ENCODE measurements around the gene MTX1. TPM values are rescaled to one million over a fixed set of nuclear protein-coding genes. Genes with fewer than 3 reads are reported as not detected.
"Not testable (repeated sequence)": the region's sequence is repeated elsewhere in the genome, so short reads cannot be mapped to it uniquely, and the experiment has no call there.

The MTX1 gene
- total RNA-seq, 6 experiments from 2014 or later: 20.0 to 50.7 (median 23.9) TPM

DNA sequence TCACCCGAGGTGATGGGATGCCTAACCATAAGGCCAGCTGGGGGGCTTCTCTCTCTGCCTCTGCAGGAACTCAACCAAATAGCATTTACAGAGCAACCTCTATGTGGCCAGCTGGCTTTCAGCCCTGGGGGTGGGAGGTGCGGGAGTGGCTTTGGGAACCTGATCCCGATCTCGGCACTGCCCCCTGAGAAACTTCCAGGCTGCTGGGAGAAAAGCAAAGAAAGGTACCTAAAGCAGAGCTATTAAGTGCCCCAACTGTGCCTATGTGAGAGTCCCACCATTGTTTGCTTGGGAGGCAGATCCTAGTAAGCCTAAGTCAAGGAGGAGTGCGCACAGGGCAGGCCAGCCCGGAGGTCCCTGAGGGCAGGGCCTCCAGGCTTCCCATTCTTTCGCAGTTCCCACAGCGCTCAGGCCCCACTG is 42.4 kb upstream of the MTX1 start:
- no peak for TF ChIP-seq POLR2A (IDR thresholded peaks at IDR 0.05)
- TF ChIP-seq, protein P1, sequence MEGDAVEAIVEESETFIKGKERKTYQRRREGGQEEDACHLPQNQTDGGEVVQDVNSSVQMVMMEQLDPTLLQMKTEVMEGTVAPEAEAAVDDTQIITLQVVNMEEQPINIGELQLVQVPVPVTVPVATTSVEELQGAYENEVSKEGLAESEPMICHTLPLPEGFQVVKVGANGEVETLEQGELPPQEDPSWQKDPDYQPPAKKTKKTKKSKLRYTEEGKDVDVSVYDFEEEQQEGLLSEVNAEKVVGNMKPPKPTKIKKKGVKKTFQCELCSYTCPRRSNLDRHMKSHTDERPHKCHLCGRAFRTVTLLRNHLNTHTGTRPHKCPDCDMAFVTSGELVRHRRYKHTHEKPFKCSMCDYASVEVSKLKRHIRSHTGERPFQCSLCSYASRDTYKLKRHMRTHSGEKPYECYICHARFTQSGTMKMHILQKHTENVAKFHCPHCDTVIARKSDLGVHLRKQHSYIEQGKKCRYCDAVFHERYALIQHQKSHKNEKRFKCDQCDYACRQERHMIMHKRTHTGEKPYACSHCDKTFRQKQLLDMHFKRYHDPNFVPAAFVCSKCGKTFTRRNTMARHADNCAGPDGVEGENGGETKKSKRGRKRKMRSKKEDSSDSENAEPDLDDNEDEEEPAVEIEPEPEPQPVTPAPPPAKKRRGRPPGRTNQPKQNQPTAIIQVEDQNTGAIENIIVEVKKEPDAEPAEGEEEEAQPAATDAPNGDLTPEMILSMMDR (IDR thresholded peaks at IDR 0.05): no peak
- Histone ChIP-seq H3K4me1 (peaks cover 0 to 4% (median 0%) of the 10 kb centered on the region in 4 donors), H3K36me3 (peaks cover 0 to 10% (median 5%) of the 10 kb centered on the region in 4 donors), H3K27ac (peak overlapping the region in 1 of 3 donors; percentile 63), H3K4me3 (no peak overlapping the region), H3K27me3 (no peaks in the 10 kb centered on the region), H3K9me3 (no peaks in the 10 kb centered on the region)
- ATAC-seq: no peak
- 58% methylated on average over 2 of the region's 8 CpGs for WGBS (ENCODE audit: insufficient coverage, low coverage, low lambda C conversion rate, missing lambda C conversion rate)
- intact Hi-C loops (cut with DNase I): loop anchor here (5.0 kb wide), 1 partner anchor 74 kb away; no protein-coding TSS in a partner anchor
- no peak for DNase-seq

DNA sequence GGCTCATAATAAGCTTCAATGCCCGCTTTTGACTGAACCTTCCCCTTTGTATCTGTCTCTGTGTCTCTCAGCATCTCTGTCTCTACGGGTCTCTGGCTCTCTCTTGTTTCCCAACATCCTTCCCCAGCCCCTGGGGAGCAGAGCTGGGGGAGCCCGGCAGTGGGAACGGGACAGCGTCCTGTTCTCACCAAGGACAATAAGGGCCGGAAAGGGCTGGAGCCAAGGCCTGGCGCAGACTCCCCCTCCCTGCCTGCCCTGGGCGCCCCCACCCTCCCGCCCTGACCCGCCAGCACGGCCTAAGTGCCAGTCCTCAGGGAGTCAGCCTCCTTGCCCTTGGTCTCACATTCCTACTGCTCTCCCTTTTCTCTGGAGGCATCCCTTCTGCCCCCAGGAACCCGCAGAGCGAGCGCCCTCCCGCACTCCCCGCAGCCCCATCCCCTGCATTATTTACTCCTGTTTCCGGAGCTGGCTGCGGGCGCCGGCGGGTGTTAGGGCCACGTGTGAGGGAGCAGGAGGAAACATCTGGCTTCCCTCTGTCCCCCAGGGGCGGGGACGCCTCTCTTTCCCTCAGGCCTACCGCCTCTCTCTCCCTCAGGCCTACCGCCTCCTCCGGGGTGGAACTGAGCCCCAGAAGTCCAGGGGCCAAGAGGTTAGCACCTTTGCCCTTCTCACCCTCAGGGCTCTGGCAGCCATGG is 41.9 kb upstream of the MTX1 start:
- H3K4me1 ChIP-seq: peaks cover 0 to 4% (median 0%) of the 10 kb centered on the region in 4 donors
- ATAC-seq (peak; percentile 31 to 64 (median 52)), DNase-seq (peak; percentile 59 to 72 (median 68))
- H3K36me3 ChIP-seq: peaks cover 0 to 10% (median 5%) of the 10 kb centered on the region in 4 donors
- no peaks in the 10 kb centered on the region for H3K27me3 ChIP-seq
- no peaks in the 10 kb centered on the region for H3K9me3 ChIP-seq
- no peak for TF ChIP-seq POLR2A (IDR thresholded peaks at IDR 0.05)
- 56% methylated on average over 7 of the region's 27 CpGs for WGBS (ENCODE audit: insufficient coverage, low coverage, low lambda C conversion rate, missing lambda C conversion rate)
- intact Hi-C loops (cut with DNase I): loop anchor here (5.0 kb wide), 1 partner anchor 74 kb away; no protein-coding TSS in a partner anchor
- no peak overlapping the region for H3K4me3 ChIP-seq
- H3K27ac ChIP-seq: peak overlapping the region in 1 of 3 donors; percentile 63

DNA sequence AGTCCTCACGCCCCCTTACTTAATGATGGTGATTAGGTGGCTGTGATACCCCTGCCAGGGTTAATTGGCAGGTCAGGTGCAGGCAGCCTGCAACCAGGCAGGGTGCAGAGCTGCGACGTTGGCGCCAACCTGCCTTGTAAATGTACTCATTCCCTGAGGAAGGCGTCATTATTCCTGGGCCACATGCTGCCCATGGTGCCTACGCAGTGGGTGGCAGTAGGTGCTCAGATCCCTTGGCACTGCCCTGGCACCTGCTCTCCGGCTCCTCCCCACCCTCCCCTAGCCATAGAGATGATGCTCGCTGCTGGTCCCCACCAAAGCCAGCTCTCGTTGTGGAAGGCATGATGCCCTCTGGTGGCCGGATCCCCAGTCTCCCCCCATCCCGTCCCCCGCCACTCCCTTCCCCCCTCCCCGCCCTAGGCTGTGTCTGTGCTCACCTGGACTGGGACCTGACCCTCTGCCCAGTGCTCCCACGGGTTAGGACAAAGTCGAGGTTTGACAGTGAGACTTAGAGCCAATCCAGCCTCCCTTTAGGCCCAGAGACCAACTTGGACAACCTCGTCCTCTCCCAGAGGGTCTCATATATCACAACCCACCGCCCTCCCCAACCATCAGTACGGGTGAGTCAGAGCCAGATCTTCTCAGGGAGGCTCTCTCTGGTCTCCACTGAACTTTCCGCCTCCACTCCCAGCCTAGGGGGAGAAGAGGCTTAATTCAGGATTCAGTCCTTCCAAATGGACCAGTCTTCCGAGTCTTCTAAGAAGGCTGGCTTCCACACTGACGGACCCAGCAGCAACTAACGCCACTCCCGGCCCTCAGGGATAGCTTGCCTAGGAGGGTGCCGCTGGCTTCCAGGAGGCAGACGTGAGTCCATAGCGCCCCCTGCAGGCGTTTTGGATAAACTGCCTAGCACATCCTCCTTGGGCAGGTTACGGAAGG is 41.1 kb upstream of the MTX1 start:
- Histone ChIP-seq H3K27ac (peak overlapping the region in 1 of 3 donors; percentile 36), H3K27me3 (no peaks in the 10 kb centered on the region), H3K4me1 (peaks cover 0 to 6% (median 2%) of the 10 kb centered on the region in 4 donors), H3K9me3 (no peaks in the 10 kb centered on the region), H3K36me3 (peaks cover 0 to 10% (median 5%) of the 10 kb centered on the region in 4 donors), H3K4me3 (peak overlapping the region in 1 of 3 donors; percentile 10)
- 2% methylated on average over 21 of the region's 28 CpGs for WGBS (ENCODE audit: insufficient coverage, low coverage, low lambda C conversion rate, missing lambda C conversion rate)
- DNase-seq (peak; percentile 89 to 91 (median 90)), ATAC-seq (peak; percentile 86 to 90 (median 88))
- no peak for TF ChIP-seq POLR2A (IDR thresholded peaks at IDR 0.05)
- TF ChIP-seq, protein P1 (IDR thresholded peaks at IDR 0.05): peak; percentile 86 to 91 (median 86)
- intact Hi-C loops (cut with DNase I): loop anchor here (5.0 kb wide), 1 partner anchor 75 kb away; no protein-coding TSS in a partner anchor

DNA sequence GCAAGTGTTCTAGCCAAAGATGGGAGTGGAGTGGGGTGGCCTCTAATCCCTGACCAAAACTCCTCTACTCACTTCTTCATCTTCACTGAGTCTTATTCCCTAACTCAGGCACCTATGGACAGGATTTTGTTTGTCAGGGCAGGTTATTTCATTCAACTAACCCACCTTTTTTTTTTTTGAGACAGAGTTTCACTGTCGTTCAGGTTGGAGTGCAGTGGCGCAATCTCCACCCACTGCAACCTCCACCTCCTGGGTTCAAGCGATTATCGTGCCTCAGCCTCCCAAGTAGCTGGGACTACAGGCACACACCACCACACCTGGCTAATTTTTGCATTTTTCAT is 40.4 kb upstream of the MTX1 start:
- not testable (repeated sequence) for H3K27ac ChIP-seq, H3K4me1 ChIP-seq, H3K36me3 ChIP-seq, DNase-seq, H3K4me3 ChIP-seq, H3K27me3 ChIP-seq, H3K9me3 ChIP-seq, ATAC-seq
- intact Hi-C loops (cut with DNase I): loop anchor here (5.0 kb wide), 1 partner anchor 76 kb away; no protein-coding TSS in a partner anchor
- WGBS (ENCODE audit: insufficient coverage, low coverage, low lambda C conversion rate, missing lambda C conversion rate): 15% methylated on average over 4 of the region's 4 CpGs

DNA sequence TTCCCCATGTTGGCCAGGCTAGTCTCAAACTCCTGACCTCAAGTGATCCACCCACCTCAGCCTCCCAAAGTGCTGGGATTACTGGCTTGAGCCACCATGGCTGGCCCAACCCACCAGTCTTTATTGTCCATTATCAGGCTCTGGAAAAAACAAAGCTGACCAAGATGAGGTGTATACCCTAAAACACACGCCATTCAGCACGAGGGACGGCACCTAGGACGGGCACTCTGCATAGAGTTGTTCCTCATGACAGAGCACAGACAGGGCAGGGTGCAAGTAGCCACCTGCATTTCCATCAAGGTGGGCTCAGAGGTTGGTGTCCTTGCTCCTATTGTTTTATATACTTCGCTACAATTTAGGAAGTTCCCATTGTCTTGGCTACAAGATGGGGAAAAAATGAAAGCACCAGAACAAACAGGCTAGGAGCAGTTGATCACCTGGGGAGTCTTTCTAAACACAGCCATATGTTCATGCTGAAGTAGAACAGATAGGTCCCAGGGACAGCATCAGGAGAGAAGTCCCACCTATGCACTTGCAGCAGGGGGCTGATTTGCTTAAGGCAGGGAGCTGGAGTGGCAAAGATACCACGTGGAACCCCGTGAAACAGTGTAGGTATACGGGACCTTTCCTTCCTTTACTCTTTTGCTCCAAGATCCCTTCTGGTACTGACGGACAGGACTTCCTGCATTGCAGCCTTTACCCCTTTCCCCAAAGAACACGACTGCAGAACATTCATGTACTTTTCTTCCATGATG is 39.9 kb upstream of the MTX1 start:
- Histone ChIP-seq H3K27me3 (no peaks in the 10 kb centered on the region), H3K9me3 (no peaks in the 10 kb centered on the region), H3K4me1 (peaks cover 0 to 7% (median 2%) of the 10 kb centered on the region in 4 donors), H3K36me3 (peaks cover 0 to 10% (median 5%) of the 10 kb centered on the region in 4 donors), H3K4me3 (no peak overlapping the region), H3K27ac (no peak overlapping the region)
- 72% methylated on average over 3 of the region's 10 CpGs for WGBS (ENCODE audit: insufficient coverage, low coverage, low lambda C conversion rate, missing lambda C conversion rate)
- DNase-seq (no peak), ATAC-seq (no peak)
- TF ChIP-seq, protein P1 (IDR thresholded peaks at IDR 0.05): no peak
- no peak for TF ChIP-seq POLR2A (IDR thresholded peaks at IDR 0.05)
- intact Hi-C loops (cut with DNase I): loop anchor here (5.0 kb wide), 1 partner anchor 76 kb away; no protein-coding TSS in a partner anchor
